K562 (cell line): ENCODE data around the gene CAMP.

Experiments used
- CBX8 ChIP-seq: fragments of 200-600 bp; sonication (generic); IDR thresholded peaks from 2 replicates; pipeline ENCODE4 v1.6.1; 2012; ENCODE audit warnings: borderline replicate concordance, mixed run types, low read depth, mild to moderate bottlenecking, moderate library complexity, mixed read lengths, low read length, control low read depth, inconsistent platforms; ENCODE audit not compliant: poor library complexity, severe bottlenecking; ENCODE audit errors: extremely low read depth
- CREB5 ChIP-seq: fragments of 250-450 bp; sonication (Bioruptor Pico); IDR thresholded peaks from 2 replicates; pipeline ENCODE4 v1.5.0; 2020; ENCODE audit warnings: mild to moderate bottlenecking
- CTCF ChIP-seq, 3 experiments: IDR thresholded peaks in 2 of 3; conservative IDR thresholded peaks in 1 of 3; 2 replicates each; pipeline ENCODE4 v1.5.1; 2011 to 2012; ENCODE audit warnings: low read length in 3 of 3, mild to moderate bottlenecking in 3 of 3, control low read depth in 2 of 3, improper control_type of control experiment in 1 of 3, inconsistent platforms in 1 of 3, low read depth in 1 of 3, mixed read lengths in 1 of 3, moderate library complexity in 1 of 3; ENCODE audit not compliant: insufficient read depth in 2 of 3
- E4F1 ChIP-seq: fragments of 250-450 bp; sonication (Bioruptor Pico); IDR thresholded peaks from 2 replicates; pipeline ENCODE4 v1.5.0; 2021; ENCODE audit warnings: mild to moderate bottlenecking, borderline replicate concordance
- GATA2 ChIP-seq: sonication (generic); formaldehyde crosslinking; IDR thresholded peaks from 2 replicates; pipeline ENCODE4 v1.4.0; 2020; ENCODE audit warnings: mild to moderate bottlenecking, missing genetic modification reagents
- JUN ChIP-seq, 2 experiments: sonication (generic) in 1 of 2; formaldehyde crosslinking in 1 of 2; IDR thresholded peaks; 2 replicates each; pipeline versions ENCODE4 v1.6.1 to v1.8.0; 2012 to 2022; ENCODE audit warnings: borderline replicate concordance in 2 of 2, mild to moderate bottlenecking in 2 of 2, improper control_type of control experiment in 1 of 2, low read depth in 1 of 2, low read length in 1 of 2, missing genetic modification reagents in 1 of 2
- SPI1 ChIP-seq: IDR thresholded peaks from 2 replicates; pipeline ENCODE4 v1.6.1; 2011; ENCODE audit warnings: low read depth, low read length, control low read depth, borderline replicate concordance
- YBX1 ChIP-seq: fragments of 450-650 bp; IDR thresholded peaks from 2 replicates; pipeline ENCODE4 v1.7.1; 2016; ENCODE audit warnings: mild to moderate bottlenecking
- ZNF175 ChIP-seq: fragments of 200-800 bp; sonication (Bioruptor generic); IDR thresholded peaks from 2 replicates; pipeline ENCODE4 v1.6.1; 2016; ENCODE audit warnings: low read depth, mild to moderate bottlenecking, missing genetic modification characterization, missing compliant biosample characterization

GRCh38 chr3:48240000-48240963 lies 17.0 kb downstream of the CAMP start:
- no peak for TF ChIP-seq CBX8
- no peak for TF ChIP-seq CREB5 (CRISPR knock-in tag)
- no peak for TF ChIP-seq GATA2 (CRISPR knock-in tag)
- no peak for TF ChIP-seq SPI1
- TF ChIP-seq CTCF (IDR thresholded peaks at IDR 0.05 in 2 of 3, conservative IDR thresholded peaks at IDR 0.05 in 1 of 3; ENCODE audit: insufficient read depth in 2 of 3, low read depth in 1 of 3, low read length in 3 of 3): no peak
- no peak for TF ChIP-seq E4F1 (CRISPR knock-in tag)
- no peak for TF ChIP-seq ZNF175
- no peak for TF ChIP-seq JUN (IDR thresholded peaks at IDR 0.05; ENCODE audit: borderline replicate concordance, low read depth, low read length)
- no peak for TF ChIP-seq JUN (CRISPR knock-in tag; IDR thresholded peaks at IDR 0.05; ENCODE audit: borderline replicate concordance)
- TF ChIP-seq YBX1: no peak
